Mesenchymal stem cell (in vitro differentiated cells and primary cell): ENCODE data around the gene PPP2R5B.

Experiments used
- DNase-seq: peaks from one replicate; pipeline ENCODE4 v3.0.0-alpha.2; 2013
- H2AFZ ChIP-seq: one replicate; pipeline ENCODE4 v1.6.1; 2013; ENCODE audit warnings: low read depth, mild to moderate bottlenecking, control low read depth, inconsistent platforms, low read length, moderate library complexity
- H2AK5ac ChIP-seq: 2 replicates; pipeline ENCODE4 v1.6.1; 2013; ENCODE audit warnings: low read length, moderate library complexity, mild to moderate bottlenecking, inconsistent platforms; ENCODE audit not compliant: severe bottlenecking
- H2BK120ac ChIP-seq: one replicate; pipeline ENCODE4 v1.6.1; 2013; ENCODE audit warnings: low read depth, mild to moderate bottlenecking, inconsistent platforms, low read length, moderate library complexity
- H2BK12ac ChIP-seq, 2 experiments: one replicate each; pipeline ENCODE4 v1.6.1; 2013; ENCODE audit warnings: inconsistent platforms in 2 of 2, low read length in 2 of 2, mild to moderate bottlenecking in 2 of 2, moderate library complexity in 2 of 2, control low read depth in 1 of 2
- H2BK15ac ChIP-seq: one replicate; pipeline ENCODE4 v1.6.1; 2013; ENCODE audit warnings: mild to moderate bottlenecking, low read depth, inconsistent platforms; ENCODE audit not compliant: poor library complexity, severe bottlenecking
- H2BK5ac ChIP-seq: 2 replicates; pipeline ENCODE4 v1.6.1; 2013; ENCODE audit warnings: low read depth, mild to moderate bottlenecking, low read length, control low read depth, inconsistent platforms; ENCODE audit not compliant: poor library complexity, severe bottlenecking
- H3K14ac ChIP-seq, 2 experiments: one replicate each; pipeline ENCODE4 v1.6.1; 2013; ENCODE audit warnings: inconsistent platforms in 2 of 2, low read length in 2 of 2, control low read depth in 1 of 2, mild to moderate bottlenecking in 1 of 2, moderate library complexity in 1 of 2
- H3K18ac ChIP-seq, 2 experiments: one replicate each; pipeline ENCODE4 v1.6.1; 2013; ENCODE audit warnings: inconsistent platforms in 2 of 2, low read length in 2 of 2, control low read depth in 1 of 2, low read depth in 1 of 2, mild to moderate bottlenecking in 1 of 2
- H3K23ac ChIP-seq, 2 experiments: one replicate each; pipeline ENCODE4 v1.6.1; 2013; ENCODE audit warnings: inconsistent platforms in 2 of 2, low read length in 2 of 2, mild to moderate bottlenecking in 2 of 2, moderate library complexity in 2 of 2, control low read depth in 1 of 2
- H3K27ac ChIP-seq: 2 replicates; pipeline ENCODE4 v1.5.1; 2013; ENCODE audit warnings: mild to moderate bottlenecking, moderate library complexity, low read length, control low read depth, inconsistent platforms; ENCODE audit not compliant: poor library complexity, severe bottlenecking
- H3K27me3 ChIP-seq, 2 experiments: 2 replicates each; pipeline versions ENCODE4 v1.6.1 to v1.7.0; 2013; ENCODE audit warnings: low read length in 2 of 2, mild to moderate bottlenecking in 2 of 2, moderate library complexity in 2 of 2, control low read depth in 1 of 2, inconsistent platforms in 1 of 2; ENCODE audit not compliant: control insufficient read depth in 1 of 2, insufficient read depth in 1 of 2
- H3K36me3 ChIP-seq, 2 experiments: 2 replicates each; pipeline versions ENCODE4 v1.6.1 to v1.7.0; 2013; ENCODE audit warnings: low read length in 2 of 2, control low read depth in 1 of 2, inconsistent platforms in 1 of 2, low read depth in 1 of 2, mild to moderate bottlenecking in 1 of 2; ENCODE audit not compliant: insufficient read depth in 2 of 2, control insufficient read depth in 1 of 2
- H3K4ac ChIP-seq, 2 experiments: one replicate each; pipeline ENCODE4 v1.6.1; 2013; ENCODE audit warnings: inconsistent platforms in 2 of 2, low read length in 2 of 2, mild to moderate bottlenecking in 2 of 2, moderate library complexity in 2 of 2, control low read depth in 1 of 2, low read depth in 1 of 2
- H3K4me1 ChIP-seq: 2 replicates; pipeline ENCODE4 v1.6.1; 2013; ENCODE audit warnings: low read depth, low read length, control low read depth; ENCODE audit not compliant: control insufficient read depth, insufficient read depth
- H3K4me2 ChIP-seq: 2 replicates; pipeline ENCODE4 v1.6.1; 2013; ENCODE audit warnings: low read length, mild to moderate bottlenecking, inconsistent platforms; ENCODE audit not compliant: poor library complexity, severe bottlenecking
- H3K4me3 ChIP-seq, 2 experiments: 2 replicates each; pipeline versions ENCODE4 v1.5.1 to v1.7.0; 2013; ENCODE audit warnings: low read length in 2 of 2, mild to moderate bottlenecking in 2 of 2, control low read depth in 1 of 2, low read depth in 1 of 2; ENCODE audit not compliant: insufficient read depth in 1 of 2
- H3K79me1 ChIP-seq: replicated peaks from 2 replicates; pipeline ENCODE4 v1.6.1; 2013; ENCODE audit warnings: mild to moderate bottlenecking, control low read depth, low read length, inconsistent platforms; ENCODE audit not compliant: poor library complexity, severe bottlenecking
- H3K9ac ChIP-seq: 2 replicates; pipeline ENCODE4 v1.7.0; 2013; ENCODE audit warnings: mild to moderate bottlenecking, low read length, moderate library complexity
- H3K9me3 ChIP-seq: 2 replicates; pipeline ENCODE4 v1.7.0; 2013; ENCODE audit warnings: mild to moderate bottlenecking, low read length; ENCODE audit not compliant: control insufficient read depth
- H4K8ac ChIP-seq: one replicate; pipeline ENCODE4 v1.6.1; 2013; ENCODE audit warnings: inconsistent platforms, mild to moderate bottlenecking, low read length, moderate library complexity
- H4K91ac ChIP-seq: one replicate; pipeline ENCODE4 v1.6.1; 2013; ENCODE audit warnings: mild to moderate bottlenecking, low read length, inconsistent platforms
- WGBS: methylation state at CpG from one replicate; pipeline ENCODE4 v1.1.7; 2013; ENCODE audit warnings: mixed read lengths; 5-methylcytosine and 5-hydroxymethylcytosine counted together

PPP2R5B gene

GRCh38 chr11:64881476-64881875 lies 43.0 kb upstream of the PPP2R5B start:
- no peak overlapping the region for H3K9ac ChIP-seq
- no peaks in the 10 kb centered on the region for H3K27me3 ChIP-seq
- peaks cover 3% of the 10 kb centered on the region for H3K79me1 ChIP-seq
- H4K91ac ChIP-seq: peak overlapping the region; percentile 37
- peaks cover 12% of the 10 kb centered on the region for H3K4me1 ChIP-seq
- H2AK5ac ChIP-seq: no peak overlapping the region
- H3K4ac ChIP-seq: no peak overlapping the region
- H2BK120ac ChIP-seq: no peak overlapping the region
- peak overlapping the region; percentile 20 for H4K8ac ChIP-seq
- no peak overlapping the region for H3K27ac ChIP-seq
- H2BK12ac ChIP-seq: no peak overlapping the region
- H3K23ac ChIP-seq: no peak overlapping the region
- H3K4me3 ChIP-seq: no peak overlapping the region
- no peak overlapping the region for H2AFZ ChIP-seq
- H3K4me2 ChIP-seq: no peak overlapping the region
- no peak overlapping the region for H2BK15ac ChIP-seq
- H3K18ac ChIP-seq: no peak overlapping the region
- H2BK5ac ChIP-seq: no peak overlapping the region
- 94% methylated on average over 8 of the region's 8 CpGs for WGBS
- DNase-seq: no peak
- H3K36me3 ChIP-seq: no peaks in the 10 kb centered on the region
- H3K9me3 ChIP-seq: no peaks in the 10 kb centered on the region
- H3K14ac ChIP-seq: no peak overlapping the region

GRCh38 chr11:64882243-64882642 lies 42.2 kb upstream of the PPP2R5B start:
- H3K79me1 ChIP-seq: peaks cover 3% of the 10 kb centered on the region
- H3K9ac ChIP-seq: no peak overlapping the region
- no peaks in the 10 kb centered on the region for H3K27me3 ChIP-seq
- H3K4ac ChIP-seq: no peak overlapping the region
- no peak overlapping the region for H4K8ac ChIP-seq
- no peak overlapping the region for H3K14ac ChIP-seq
- H3K4me1 ChIP-seq: peaks cover 7% of the 10 kb centered on the region
- H4K91ac ChIP-seq: no peak overlapping the region
- no peak overlapping the region for H2BK120ac ChIP-seq
- no peak overlapping the region for H3K18ac ChIP-seq
- H3K36me3 ChIP-seq: no peaks in the 10 kb centered on the region
- H3K9me3 ChIP-seq: no peaks in the 10 kb centered on the region
- no peak overlapping the region for H3K4me3 ChIP-seq
- no peak overlapping the region for H3K27ac ChIP-seq
- no peak for DNase-seq
- 92% methylated on average over 5 of the region's 5 CpGs for WGBS
- H2BK12ac ChIP-seq: no peak overlapping the region
- H2AFZ ChIP-seq: no peak overlapping the region
- no peak overlapping the region for H2BK5ac ChIP-seq
- H2AK5ac ChIP-seq: no peak overlapping the region
- no peak overlapping the region for H3K4me2 ChIP-seq
- H2BK15ac ChIP-seq: no peak overlapping the region
- H3K23ac ChIP-seq: no peak overlapping the region

DNA sequence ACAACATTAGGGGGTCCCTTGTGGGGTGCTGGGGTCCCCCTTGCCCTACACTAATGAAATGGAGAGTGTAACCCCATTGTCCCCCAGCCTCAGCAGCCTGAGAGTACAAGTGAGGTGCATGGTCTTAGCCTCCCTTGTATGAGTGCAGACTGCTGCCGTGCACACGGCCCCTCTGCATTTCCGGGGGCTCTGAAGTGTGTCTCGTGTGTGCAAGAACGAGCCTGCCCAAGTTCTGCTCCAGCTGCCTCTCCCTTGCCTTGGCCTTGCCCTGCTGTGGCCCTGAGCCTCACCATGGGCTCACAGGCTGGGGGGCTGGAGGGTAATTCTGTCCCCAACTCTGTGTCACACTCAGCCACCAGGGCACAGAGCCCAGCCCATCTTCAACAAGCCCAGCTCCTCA lies 40.9 kb upstream of the PPP2R5B start:
- Histone ChIP-seq H3K36me3 (no peaks in the 10 kb centered on the region), H2BK12ac (no peak overlapping the region), H3K9me3 (no peaks in the 10 kb centered on the region), H2BK5ac (no peak overlapping the region), H3K18ac (no peak overlapping the region), H2BK120ac (no peak overlapping the region), H3K4ac (no peak overlapping the region), H2AFZ (no peak overlapping the region), H3K14ac (no peak overlapping the region), H3K4me1 (peaks cover 15% of the 10 kb centered on the region), H2AK5ac (no peak overlapping the region), H3K27me3 (no peaks in the 10 kb centered on the region), H3K27ac (no peak overlapping the region), H3K79me1 (peaks cover 3% of the 10 kb centered on the region), H3K4me3 (no peak overlapping the region), H3K23ac (no peak overlapping the region), H2BK15ac (no peak overlapping the region), H3K4me2 (no peak overlapping the region), H3K9ac (no peak overlapping the region), H4K8ac (peak overlapping the region; percentile 19), H4K91ac (peak overlapping the region; percentile 6)
- 93% methylated on average over 5 of the region's 5 CpGs for WGBS
- DNase-seq: no peak

- H3K4me1 ChIP-seq: peaks cover 20% of the 10 kb centered on the region
Measured at GRCh38 chr11:64884019-64884418, 40.5 kb upstream of the PPP2R5B start.

More at GRCh38 chr11:64884019-64884418, 40.5 kb upstream of the PPP2R5B start:
- H3K14ac ChIP-seq: no peak overlapping the region
- no peak overlapping the region for H3K23ac ChIP-seq
- no peak overlapping the region for H2BK12ac ChIP-seq
- no peak overlapping the region for H2BK15ac ChIP-seq
- 89% methylated on average over 8 of the region's 8 CpGs for WGBS
- H2BK5ac ChIP-seq: no peak overlapping the region
- H3K27ac ChIP-seq: no peak overlapping the region
- no peak overlapping the region for H3K4ac ChIP-seq
- H3K18ac ChIP-seq: no peak overlapping the region
- H3K9me3 ChIP-seq: no peaks in the 10 kb centered on the region
- H2AFZ ChIP-seq: no peak overlapping the region
- peaks cover 3% of the 10 kb centered on the region for H3K79me1 ChIP-seq
- H3K4me3 ChIP-seq: no peak overlapping the region
- no peak overlapping the region for H3K9ac ChIP-seq
- H2BK120ac ChIP-seq: no peak overlapping the region
- H4K8ac ChIP-seq: no peak overlapping the region
- H2AK5ac ChIP-seq: no peak overlapping the region
- no peaks in the 10 kb centered on the region for H3K36me3 ChIP-seq
- no peak for DNase-seq
- H3K4me2 ChIP-seq: no peak overlapping the region
- no peak overlapping the region for H4K91ac ChIP-seq
- no peaks in the 10 kb centered on the region for H3K27me3 ChIP-seq
